ENCODE measurements around the gene KHDC1.
"Not testable (repeated sequence)": the region's sequence is repeated elsewhere in the genome, so short reads cannot be mapped to it uniquely, and the experiment has no call there.

Gene KHDC1

DNA sequence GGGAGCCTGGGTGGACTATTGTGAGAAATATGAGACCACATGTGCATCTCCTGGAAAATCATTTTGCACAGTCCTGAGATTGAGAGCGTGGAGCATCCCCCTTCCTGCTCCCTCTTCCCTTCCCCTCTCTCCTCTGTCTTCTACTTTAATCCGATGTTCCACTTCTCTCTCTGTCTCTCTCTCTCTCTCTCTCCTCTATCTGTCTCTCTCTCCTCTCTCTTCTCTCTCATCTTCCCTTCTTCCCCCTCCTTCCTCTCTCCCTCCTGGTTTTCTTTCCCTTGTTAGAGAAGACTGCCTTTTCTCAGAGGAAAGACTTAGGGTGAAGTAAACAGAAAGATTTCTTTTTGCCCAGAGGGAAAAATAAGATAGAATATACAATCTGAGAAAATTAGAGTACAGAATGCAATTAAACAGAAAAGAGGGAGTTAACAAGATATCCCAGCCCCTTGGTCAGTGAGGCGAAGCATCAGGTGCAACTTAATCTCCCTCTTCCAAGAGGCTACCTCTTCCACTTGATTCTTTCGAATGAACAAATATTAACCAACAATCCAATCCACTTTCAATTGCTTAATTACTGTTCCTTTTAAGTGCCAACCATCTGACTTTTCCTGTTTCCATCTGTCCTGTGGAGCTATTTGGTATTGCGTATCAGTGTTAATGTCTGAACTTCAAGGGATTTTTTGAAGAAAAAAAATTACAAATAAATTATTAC lies 14.6 kb downstream of the KHDC1 start:
- no peak for DNase-seq

DNA sequence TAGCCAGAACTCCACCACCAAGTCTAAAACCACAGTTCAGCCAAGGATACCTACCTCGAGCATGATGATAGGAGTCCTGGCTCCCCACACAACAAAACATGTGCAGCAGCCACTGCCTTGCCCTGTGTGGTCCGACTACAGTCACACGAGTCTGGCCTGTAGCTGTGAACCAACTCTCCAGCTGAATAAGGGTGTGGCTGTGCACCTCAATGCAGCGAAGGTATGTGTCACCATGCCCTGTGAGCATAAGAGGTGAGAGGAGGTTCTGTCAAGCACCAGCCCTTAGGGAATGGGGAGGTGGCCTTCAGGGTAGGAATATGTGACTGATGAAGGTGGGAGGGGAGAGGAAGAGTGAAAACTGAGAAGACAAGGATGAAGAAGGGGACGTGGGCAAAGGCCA lies 21.0 kb downstream of the KHDC1 start:
- DNase-seq: no peak

DNA sequence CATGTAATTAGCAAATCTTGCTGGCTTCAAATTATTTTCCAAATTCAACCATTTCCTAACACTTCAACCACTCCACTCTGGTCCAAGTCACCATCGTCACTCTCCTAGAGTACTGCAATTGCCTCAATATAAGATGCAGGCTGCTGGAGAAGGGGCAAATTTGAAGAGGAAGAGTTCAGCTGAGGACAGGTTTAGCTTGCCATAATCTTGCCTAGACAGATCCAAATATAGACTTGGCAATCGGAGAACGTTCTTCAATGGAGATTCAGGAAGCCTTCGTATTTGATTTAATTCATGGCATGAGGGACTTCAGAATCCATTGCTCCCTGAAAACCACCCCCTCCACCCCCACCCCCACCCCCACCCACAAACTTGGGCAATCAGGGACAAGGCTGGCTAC lies 22.3 kb downstream of the KHDC1 start:
- no peak for DNase-seq

- no peak for DNase-seq
Measured at GRCh38 chr6:73236144-73236750, 26.7 kb downstream of the KHDC1 start.

GRCh38 chr6:73234733-73235132 lies 28.3 kb downstream of the KHDC1 start:
- no peak for DNase-seq

DNA sequence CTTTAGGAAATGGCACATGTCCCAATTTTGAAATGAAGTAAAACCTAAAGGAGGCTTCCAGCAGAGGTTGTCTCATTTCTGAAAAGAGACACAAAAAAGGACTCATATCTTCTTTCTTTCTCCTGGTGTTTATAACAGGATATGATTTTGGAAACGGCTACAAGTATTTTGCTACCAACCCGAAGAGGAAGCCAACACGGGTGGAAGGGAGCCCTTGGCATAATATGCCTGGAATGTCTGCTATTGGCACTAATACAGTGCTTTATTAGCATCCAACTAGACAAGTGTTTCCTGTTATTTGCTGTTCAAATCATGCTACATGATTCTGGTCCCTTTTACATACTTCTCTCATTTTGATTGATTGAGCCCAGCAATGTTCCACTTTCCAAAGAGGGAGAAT lies 29.0 kb downstream of the KHDC1 start:
- DNase-seq: not testable (repeated sequence)

DNA sequence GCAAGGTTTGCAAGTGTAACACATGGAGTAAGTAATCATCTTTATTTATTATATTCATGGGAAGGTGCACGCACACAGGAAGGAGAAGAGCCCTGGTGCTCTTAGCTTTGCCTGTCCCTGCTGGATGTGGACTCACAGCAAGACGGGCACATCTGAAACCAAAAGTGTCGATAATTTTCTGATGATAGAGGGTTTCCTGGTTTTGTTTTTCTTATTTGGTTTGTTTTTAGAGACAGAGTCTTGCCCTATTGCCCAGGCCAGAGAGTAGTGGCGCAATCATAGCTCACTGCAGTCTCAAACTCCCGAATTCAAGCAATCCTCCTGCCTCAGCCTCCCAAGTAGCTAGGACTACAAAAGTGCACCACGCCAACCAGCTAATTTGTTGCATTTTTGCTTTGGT lies 29.9 kb downstream of the KHDC1 start:
- DNase-seq: no peak

DNA sequence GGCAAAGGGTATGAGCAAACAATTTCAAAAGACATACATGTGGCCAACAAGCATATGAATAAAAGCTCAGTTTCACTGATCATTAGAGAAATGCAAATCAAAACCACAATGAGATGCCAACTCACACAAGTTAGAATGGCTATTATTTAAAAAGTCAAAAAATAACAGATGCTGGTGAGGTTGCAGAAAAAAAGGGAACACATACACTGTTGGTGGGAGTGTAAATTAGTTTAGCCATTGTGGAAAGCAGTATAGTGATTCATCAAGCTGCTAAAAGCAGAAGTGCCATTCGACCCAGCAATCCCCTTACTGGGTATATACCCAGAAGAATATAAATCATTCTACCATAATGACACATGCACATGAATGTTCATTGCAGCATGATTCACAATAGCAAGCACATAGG lies 31.0 kb downstream of the KHDC1 start:
- no peak for DNase-seq

DNA sequence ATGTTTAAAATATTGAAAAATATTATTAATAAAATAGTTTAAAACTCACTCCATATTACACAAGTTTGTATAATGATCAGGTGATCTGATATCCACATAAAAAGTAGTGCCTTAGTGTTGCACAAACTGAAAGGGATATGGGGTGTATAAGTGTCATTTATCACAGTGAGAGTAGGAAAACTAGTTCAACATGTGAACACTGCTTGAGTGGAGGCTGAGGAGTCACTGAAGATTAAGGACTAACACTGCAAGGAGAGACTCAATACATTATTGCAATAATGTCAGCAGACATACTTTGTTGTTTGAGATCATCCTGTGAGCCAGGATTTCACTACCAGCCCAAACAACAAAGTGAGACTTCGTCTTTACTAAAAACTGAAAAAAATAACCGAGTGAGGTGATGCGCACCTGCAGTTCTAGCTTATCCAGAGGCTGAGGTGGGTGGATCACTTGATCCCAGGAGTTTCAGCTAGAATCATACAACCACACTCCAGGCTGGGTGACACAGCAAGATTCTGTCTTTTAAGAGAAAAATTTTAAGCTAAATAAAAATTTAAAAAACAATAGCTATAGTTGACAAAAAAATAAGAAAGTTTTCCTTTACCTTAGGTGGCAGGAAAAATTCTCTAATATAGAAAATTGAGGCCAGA lies 35.3 kb downstream of the KHDC1 start:
- no peak for DNase-seq

DNA sequence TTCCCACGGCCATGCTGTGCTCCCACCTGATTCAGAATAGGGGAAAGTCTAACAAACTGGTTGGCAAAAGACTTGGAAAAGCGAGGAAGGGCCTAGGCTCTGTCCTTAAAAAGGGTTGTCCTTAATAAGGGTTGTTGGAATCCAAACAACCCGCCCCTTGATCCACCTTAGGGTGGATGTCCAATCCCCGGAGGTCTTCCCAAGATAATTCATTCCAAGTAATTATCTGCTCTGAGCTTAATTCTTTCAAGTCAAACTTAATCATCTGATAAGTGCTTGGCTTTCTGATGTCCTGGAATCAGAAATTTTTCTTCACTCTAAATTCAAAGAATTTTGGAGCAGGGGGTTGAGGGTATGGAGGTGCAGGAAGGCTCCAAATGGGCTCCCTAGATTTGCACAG lies 37.6 kb downstream of the KHDC1 start, which contains the start of gene KHDC1L:
TSS of gene KHDC1L (minus strand) at position 101 of the 400 bp plus-strand sequence. CDS start at position 13, 88 bp downstream.
- no peak for DNase-seq

DNA sequence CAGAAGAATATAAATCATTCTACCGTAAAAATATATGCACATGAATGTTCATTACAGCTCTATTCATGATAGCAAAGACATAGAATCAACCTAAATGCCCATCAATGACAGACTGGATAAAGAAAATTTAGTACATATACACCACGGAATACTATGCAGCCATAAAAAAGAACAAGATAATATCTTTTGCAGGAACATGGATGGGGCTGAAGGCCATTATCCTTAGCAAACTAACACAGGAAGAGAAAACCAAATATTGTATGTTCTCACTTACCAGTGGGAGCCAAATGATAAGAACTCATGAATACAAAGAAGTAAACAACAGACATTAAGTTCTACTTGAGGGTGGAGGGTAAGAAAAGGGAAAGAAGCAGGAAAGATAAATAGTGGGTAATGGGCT lies 46.1 kb downstream of the KHDC1 start:
- DNase-seq: no peak

- DNase-seq: no peak
Measured at GRCh38 chr6:73209117-73209516, 53.9 kb downstream of the KHDC1 start.

- DNase-seq: no peak
Measured at GRCh38 chr6:73207221-73207837, 55.7 kb downstream of the KHDC1 start.

GRCh38 chr6:73204252-73204651 lies 58.7 kb downstream of the KHDC1 start:
- DNase-seq: no peak

- DNase-seq: no peak
Measured at GRCh38 chr6:73203098-73203497, 59.9 kb downstream of the KHDC1 start.

- no peak for DNase-seq
Measured at GRCh38 chr6:73200735-73201134, 62.3 kb downstream of the KHDC1 start.

DNA sequence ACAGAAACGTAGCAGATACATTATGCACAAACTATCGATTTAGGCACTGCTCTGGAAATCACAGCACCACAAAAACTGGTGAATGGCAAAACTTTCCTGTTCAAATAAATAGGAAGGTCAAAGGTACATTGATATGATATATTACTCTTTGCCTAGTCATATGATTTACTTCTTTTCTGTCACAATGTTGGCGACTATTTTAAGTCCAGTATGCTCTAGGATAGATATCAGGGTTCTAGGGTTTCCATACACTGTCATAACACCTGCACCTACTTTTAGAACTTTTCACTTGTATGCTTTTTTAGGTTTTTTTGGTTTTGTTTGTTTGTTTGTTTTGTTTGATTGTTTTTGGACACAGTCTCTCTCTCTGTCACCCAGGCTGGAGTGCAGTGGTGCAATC lies 62.7 kb downstream of the KHDC1 start:
- DNase-seq: no peak

DNA sequence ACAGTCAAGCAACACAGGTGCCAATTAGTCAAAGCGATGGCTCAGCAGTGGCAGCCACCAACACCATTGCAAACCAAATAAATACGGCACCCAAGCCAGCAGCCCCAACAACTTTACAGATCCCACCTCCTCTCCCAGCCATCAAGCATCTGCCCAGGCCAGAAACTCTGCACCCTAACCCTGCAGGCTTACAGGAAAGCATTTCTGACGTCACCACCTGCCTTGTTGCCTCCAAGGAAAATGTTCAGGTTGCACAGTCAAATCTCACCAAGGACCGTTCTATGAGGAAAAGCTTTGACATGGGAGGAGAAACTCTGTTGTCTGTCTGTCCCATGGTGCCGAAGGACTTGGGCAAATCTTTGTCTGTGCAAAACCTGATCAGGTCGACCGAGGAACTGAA lies 68.3 kb downstream of the KHDC1 start:
- no peak for DNase-seq

DNA sequence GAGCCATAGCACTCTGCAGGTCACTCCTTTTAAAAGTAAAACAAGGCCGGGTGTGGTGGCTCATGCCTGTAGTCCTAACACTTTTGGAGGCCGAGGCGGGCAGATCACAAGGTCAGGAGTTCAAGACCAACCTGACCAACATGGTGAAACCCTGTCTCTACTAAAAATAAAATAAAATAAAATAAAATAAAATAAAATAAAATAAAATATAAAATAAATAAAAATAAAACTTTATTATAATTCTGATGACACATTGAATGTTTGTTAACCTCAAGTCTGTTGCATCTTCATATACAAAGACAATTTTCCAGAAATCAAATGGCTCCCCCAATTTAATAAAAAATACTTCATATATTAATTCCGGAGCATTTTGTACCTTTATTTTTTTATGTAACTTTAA lies 69.7 kb downstream of the KHDC1 start:
- not testable (repeated sequence) for DNase-seq
